ENCODE data around the gene PLCB1. TPM values are rescaled to one million over a fixed set of nuclear protein-coding genes. Genes with fewer than 3 reads are reported as not detected.
"Not testable (repeated sequence)": the region's sequence is repeated elsewhere in the genome, so short reads cannot be mapped to it uniquely, and the experiment has no call there.

The PLCB1 gene
- total RNA-seq, 1 donor from 2014 or later, result 16.2 TPM

- no peak overlapping the region for H3K27ac Mint-ChIP-seq
- TF ChIP-seq CTCF (IDR thresholded peaks at IDR 0.05; ENCODE audit: unreplicated experiment), result no peak
- DNase-seq (ENCODE audit: low spot score, unreplicated experiment), result no peak
Observed at GRCh38 chr20:8375898-8376297, 243.8 kb downstream of the PLCB1 start.

GRCh38 chr20:8376940-8377339, 244.9 kb downstream of the PLCB1 start:
- Mint-ChIP-seq H3K4me1 (ENCODE audit: low read depth) (peaks cover 7% of the 10 kb centered on the region), H3K27me3 (peaks cover 22% of the 10 kb centered on the region), H3K9me3 (ENCODE audit: low read depth) (peaks cover 11% of the 10 kb centered on the region), H3K27ac (peak overlapping the region; percentile 57), H3K36me3 (ENCODE audit: insufficient read depth) (peaks cover 2% of the 10 kb centered on the region), H3K4me3 (ENCODE audit: low read depth) (no peak overlapping the region)
- no peak for TF ChIP-seq CTCF (IDR thresholded peaks at IDR 0.05; ENCODE audit: unreplicated experiment)
- no peak for DNase-seq (ENCODE audit: low spot score, unreplicated experiment)

More at GRCh38 chr20:8375898-8376297, 243.8 kb downstream of the PLCB1 start:
- peaks cover 24% of the 10 kb centered on the region for H3K27me3 Mint-ChIP-seq
- H3K4me1 Mint-ChIP-seq (ENCODE audit: low read depth), result peaks cover 7% of the 10 kb centered on the region
- no peaks in the 10 kb centered on the region for H3K36me3 Mint-ChIP-seq (ENCODE audit: insufficient read depth)
- H3K4me3 Mint-ChIP-seq (ENCODE audit: low read depth), result no peak overlapping the region
- H3K9me3 Mint-ChIP-seq (ENCODE audit: low read depth), result peaks cover 8% of the 10 kb centered on the region

- H3K27ac Mint-ChIP-seq; H3K4me3 Mint-ChIP-seq (ENCODE audit: low read depth); DNase-seq (ENCODE audit: low spot score, unreplicated experiment); H3K36me3 Mint-ChIP-seq (ENCODE audit: insufficient read depth); H3K4me1 Mint-ChIP-seq (ENCODE audit: low read depth): not testable (repeated sequence)
- Mint-ChIP-seq H3K9me3 (ENCODE audit: low read depth) (peaks cover 19% of the 10 kb centered on the region), H3K27me3 (peaks cover 20% of the 10 kb centered on the region)
Observed at GRCh38 chr20:8379125-8379524, 247.1 kb downstream of the PLCB1 start.

GRCh38 chr20:8385247-8385646, 253.2 kb downstream of the PLCB1 start:
- Mint-ChIP-seq H3K9me3 (ENCODE audit: low read depth) (peaks cover 15% of the 10 kb centered on the region), H3K4me1 (ENCODE audit: low read depth) (peaks cover 21% of the 10 kb centered on the region), H3K36me3 (ENCODE audit: insufficient read depth) (peaks cover 3% of the 10 kb centered on the region), H3K27ac (no peak overlapping the region), H3K4me3 (ENCODE audit: low read depth) (no peak overlapping the region), H3K27me3 (no peaks in the 10 kb centered on the region)
- no peak for TF ChIP-seq CTCF (IDR thresholded peaks at IDR 0.05; ENCODE audit: unreplicated experiment)
- DNase-seq (ENCODE audit: low spot score, unreplicated experiment), result no peak

GRCh38 chr20:8386991-8387390, 254.9 kb downstream of the PLCB1 start:
- no peak for TF ChIP-seq CTCF (IDR thresholded peaks at IDR 0.05; ENCODE audit: unreplicated experiment)
- H3K4me3 Mint-ChIP-seq (ENCODE audit: low read depth), result no peak overlapping the region
- no peaks in the 10 kb centered on the region for H3K27me3 Mint-ChIP-seq
- no peak for DNase-seq (ENCODE audit: low spot score, unreplicated experiment)
- peaks cover 24% of the 10 kb centered on the region for H3K4me1 Mint-ChIP-seq (ENCODE audit: low read depth)
- H3K36me3 Mint-ChIP-seq (ENCODE audit: insufficient read depth), result peaks cover under 1% of the 10 kb centered on the region
- H3K9me3 Mint-ChIP-seq (ENCODE audit: low read depth), result peaks cover 7% of the 10 kb centered on the region
- H3K27ac Mint-ChIP-seq, result no peak overlapping the region

- H3K4me1 Mint-ChIP-seq (ENCODE audit: low read depth), result peaks cover 24% of the 10 kb centered on the region
- DNase-seq (ENCODE audit: low spot score, unreplicated experiment), result no peak
- H3K27ac Mint-ChIP-seq, result no peak overlapping the region
- no peaks in the 10 kb centered on the region for H3K27me3 Mint-ChIP-seq
- no peak overlapping the region for H3K4me3 Mint-ChIP-seq (ENCODE audit: low read depth)
- peaks cover 6% of the 10 kb centered on the region for H3K9me3 Mint-ChIP-seq (ENCODE audit: low read depth)
- TF ChIP-seq CTCF (IDR thresholded peaks at IDR 0.05; ENCODE audit: unreplicated experiment), result no peak
- no peaks in the 10 kb centered on the region for H3K36me3 Mint-ChIP-seq (ENCODE audit: insufficient read depth)
Observed at GRCh38 chr20:8388141-8388540, 256.1 kb downstream of the PLCB1 start.

Data from progenitor cell of endocrine pancreas (in vitro differentiated cells).